Stimulated activated CD4-positive, alpha-beta T cell treated with anti-CD3 and anti-CD28 coated beads, Interleukin-2, amount 100 ng/mL, for 48 hours (primary cell): ENCODE measurements around the gene ACTN4.

Experiments used
- DNase-seq, 2 donors: peaks; one replicate each; pipeline ENCODE4 v3.0.0-alpha.2; 2020

The ACTN4 gene

GRCh38 chr19:38679839-38680238, 32.4 kb downstream of the ACTN4 start:
- DNase-seq, result no peak

GRCh38 chr19:38682195-38682867, 34.9 kb downstream of the ACTN4 start:
- no peak for DNase-seq

GRCh38 chr19:38682872-38683392, 35.5 kb downstream of the ACTN4 start:
- DNase-seq, result no peak

- peak; percentile 30 to 36 for DNase-seq
These were observed 36.1 kb downstream of the ACTN4 start for GRCh38 chr19:38683393-38684077.

GRCh38 chr19:38684078-38684861, 36.8 kb downstream of the ACTN4 start:
- no peak for DNase-seq

- no peak for DNase-seq
These were observed 37.6 kb downstream of the ACTN4 start for GRCh38 chr19:38684862-38685665.

- no peak for DNase-seq
These were observed 38.4 kb downstream of the ACTN4 start for GRCh38 chr19:38685666-38686529.

- no peak for DNase-seq
These were observed 39.1 kb downstream of the ACTN4 start for GRCh38 chr19:38686530-38686888.

- no peak for DNase-seq
These were observed 40.5 kb downstream of the ACTN4 start for GRCh38 chr19:38687837-38688378.

- DNase-seq, result no peak
These were observed 42.7 kb downstream of the ACTN4 start for GRCh38 chr19:38690146-38690545.

- DNase-seq, result no peak
These were observed 43.4 kb downstream of the ACTN4 start for GRCh38 chr19:38690832-38691231.

- DNase-seq, result no peak
These were observed 44.5 kb downstream of the ACTN4 start for GRCh38 chr19:38691938-38692457.

- DNase-seq, result no peak
These were observed 45.3 kb downstream of the ACTN4 start for GRCh38 chr19:38692458-38693379.

GRCh38 chr19:38693380-38694223, 46.2 kb downstream of the ACTN4 start:
- no peak for DNase-seq

- no peak for DNase-seq
These were observed 47.9 kb downstream of the ACTN4 start for GRCh38 chr19:38695317-38695683.

- DNase-seq, result no peak
These were observed 48.6 kb downstream of the ACTN4 start for GRCh38 chr19:38695832-38696728.

- DNase-seq, result no peak
These were observed 49.2 kb downstream of the ACTN4 start for GRCh38 chr19:38696729-38697055.

- no peak for DNase-seq
These were observed 49.7 kb downstream of the ACTN4 start for GRCh38 chr19:38697197-38697596.
